Skeletal muscle satellite cell (primary cell): Measurements from ENCODE around the gene CHD6.

ENCODE experiments used
- H3K27me3 ChIP-seq: 2 replicates; pipeline ENCODE4 v1.7.0; 2013; ENCODE audit warnings: low read length; ENCODE audit not compliant: control insufficient read depth, insufficient read depth
- H3K36me3 ChIP-seq: 2 replicates; pipeline ENCODE4 v1.7.0; 2013; ENCODE audit warnings: mild to moderate bottlenecking, control low read depth, low read length; ENCODE audit not compliant: insufficient read depth
- H3K4me1 ChIP-seq: 2 replicates; pipeline ENCODE4 v1.7.0; 2013; ENCODE audit warnings: low read length; ENCODE audit not compliant: control insufficient read depth, insufficient read depth
- H3K4me2 ChIP-seq: 2 replicates; pipeline ENCODE4 v1.7.0; 2013; ENCODE audit warnings: mild to moderate bottlenecking, low read length
- H3K4me3 ChIP-seq: 2 replicates; pipeline ENCODE4 v1.7.0; 2013; ENCODE audit warnings: low read length
- H3K9ac ChIP-seq: 2 replicates; pipeline ENCODE4 v1.7.0; 2013; ENCODE audit warnings: mild to moderate bottlenecking, low read depth, low read length, moderate library complexity
- H3K9me3 ChIP-seq: replicated peaks from 2 replicates; pipeline ENCODE4 v1.7.0; 2013; ENCODE audit warnings: mild to moderate bottlenecking, control low read depth, low read length

CHD6 gene

DNA sequence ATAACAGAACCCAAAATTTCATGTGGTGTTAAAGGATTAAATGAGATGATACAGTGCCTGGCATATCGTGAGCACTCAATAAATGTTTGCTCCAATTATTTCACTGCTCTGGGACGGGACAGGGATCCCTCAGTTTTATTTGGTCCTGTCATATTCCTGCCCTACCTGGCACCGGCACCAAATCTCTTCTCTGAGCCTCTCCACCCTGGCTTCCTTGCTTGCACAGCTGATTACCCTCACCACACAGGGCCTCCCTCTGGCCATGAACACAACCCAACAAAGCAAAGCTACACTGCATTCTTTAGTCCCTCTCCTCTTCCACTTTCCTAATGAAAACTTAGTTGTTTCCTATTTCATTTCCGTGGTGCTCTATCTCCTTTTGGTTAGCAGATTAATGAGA, 16.4 kb downstream of the CHD6 start:
- Histone ChIP-seq H3K4me3 (no peak overlapping the region), H3K27me3 (no peaks in the 10 kb centered on the region), H3K4me2 (no peak overlapping the region), H3K9me3 (peaks cover 14% of the 10 kb centered on the region), H3K36me3 (no peaks in the 10 kb centered on the region), H3K4me1 (no peaks in the 10 kb centered on the region), H3K9ac (no peak overlapping the region)

DNA sequence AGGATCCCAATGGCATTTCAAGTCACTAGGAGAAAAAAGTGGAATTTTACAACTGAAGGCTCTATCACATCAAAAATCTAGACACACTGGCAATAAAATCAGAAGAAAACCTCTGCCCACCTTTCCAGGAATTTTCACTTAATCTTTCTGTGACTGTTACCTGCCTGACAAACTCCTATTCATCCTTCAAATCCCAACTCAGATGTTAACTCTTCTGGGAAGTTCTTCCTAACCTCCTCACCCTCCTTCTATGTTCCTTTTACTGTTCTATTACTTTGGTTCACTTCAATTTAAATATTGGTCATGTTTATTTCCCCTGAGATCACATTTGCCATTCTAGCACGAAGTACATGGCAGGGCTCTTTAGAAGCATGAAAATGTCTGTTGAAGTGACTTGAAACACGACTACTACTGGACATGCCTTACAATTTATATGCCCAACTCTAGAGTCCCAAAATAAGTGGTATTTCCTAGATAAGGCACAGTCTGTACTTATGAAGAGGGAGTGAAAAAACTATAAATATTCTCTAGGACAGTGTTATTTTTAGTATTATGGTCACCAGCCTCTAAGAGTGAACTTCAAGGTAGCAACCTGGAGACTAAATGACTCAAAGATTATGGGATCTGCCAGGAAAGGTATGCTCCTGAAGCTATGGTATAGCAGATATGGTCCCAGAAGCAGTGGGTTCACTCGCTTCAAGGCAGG, 17.1 kb downstream of the CHD6 start:
- H3K27me3 ChIP-seq, result no peaks in the 10 kb centered on the region
- peaks cover 14% of the 10 kb centered on the region for H3K9me3 ChIP-seq

DNA sequence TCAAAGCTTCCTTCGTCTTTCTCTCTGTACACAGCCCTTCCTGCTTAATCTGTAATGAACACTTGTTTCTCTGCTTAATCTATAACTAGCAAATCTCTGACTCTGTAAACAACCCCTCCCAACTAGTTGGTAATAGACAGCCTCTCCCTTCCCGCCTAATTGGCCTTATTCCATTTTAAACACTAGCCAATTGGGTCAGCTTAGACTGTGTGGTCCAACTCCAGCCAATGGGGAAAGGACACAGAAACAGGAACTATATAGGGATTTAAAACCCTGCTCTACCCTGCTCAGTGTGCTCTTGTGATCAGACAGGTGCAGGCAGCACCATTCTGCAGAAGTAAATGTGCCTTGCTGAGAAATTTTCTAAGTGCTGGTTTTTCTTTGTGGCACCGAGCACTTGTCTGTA, 18.5 kb downstream of the CHD6 start:
- Histone ChIP-seq H3K4me2 (no peak overlapping the region), H3K9ac (no peak overlapping the region), H3K27me3 (no peaks in the 10 kb centered on the region), H3K36me3 (no peaks in the 10 kb centered on the region), H3K4me3 (no peak overlapping the region), H3K9me3 (peaks cover 14% of the 10 kb centered on the region), H3K4me1 (no peaks in the 10 kb centered on the region)

More for the DNA sequence above, 17.1 kb downstream of the CHD6 start:
- Histone ChIP-seq H3K9ac (no peak overlapping the region), H3K4me2 (no peak overlapping the region), H3K36me3 (no peaks in the 10 kb centered on the region), H3K4me3 (no peak overlapping the region), H3K4me1 (no peaks in the 10 kb centered on the region)

DNA sequence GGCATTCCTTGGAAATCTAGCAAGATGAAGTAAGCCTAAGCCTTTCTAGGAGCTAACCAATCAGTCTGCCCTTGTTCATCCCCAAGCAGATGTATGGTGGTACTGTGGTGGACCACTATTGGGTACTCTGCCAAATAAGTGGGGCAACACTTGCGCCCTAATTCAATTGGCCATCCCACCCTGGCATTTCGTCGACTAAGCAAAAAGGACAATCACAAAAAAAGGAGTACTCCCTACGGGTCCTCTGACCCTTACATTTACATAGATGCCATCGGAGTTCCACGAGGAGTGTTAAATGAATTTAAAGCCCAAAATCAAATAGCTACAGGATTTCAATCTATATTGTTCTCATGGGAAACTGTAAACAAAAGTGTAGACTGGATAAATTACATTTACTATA, 19.5 kb downstream of the CHD6 start:
- Histone ChIP-seq H3K27me3 (no peaks in the 10 kb centered on the region), H3K9me3 (peaks cover 14% of the 10 kb centered on the region)

DNA sequence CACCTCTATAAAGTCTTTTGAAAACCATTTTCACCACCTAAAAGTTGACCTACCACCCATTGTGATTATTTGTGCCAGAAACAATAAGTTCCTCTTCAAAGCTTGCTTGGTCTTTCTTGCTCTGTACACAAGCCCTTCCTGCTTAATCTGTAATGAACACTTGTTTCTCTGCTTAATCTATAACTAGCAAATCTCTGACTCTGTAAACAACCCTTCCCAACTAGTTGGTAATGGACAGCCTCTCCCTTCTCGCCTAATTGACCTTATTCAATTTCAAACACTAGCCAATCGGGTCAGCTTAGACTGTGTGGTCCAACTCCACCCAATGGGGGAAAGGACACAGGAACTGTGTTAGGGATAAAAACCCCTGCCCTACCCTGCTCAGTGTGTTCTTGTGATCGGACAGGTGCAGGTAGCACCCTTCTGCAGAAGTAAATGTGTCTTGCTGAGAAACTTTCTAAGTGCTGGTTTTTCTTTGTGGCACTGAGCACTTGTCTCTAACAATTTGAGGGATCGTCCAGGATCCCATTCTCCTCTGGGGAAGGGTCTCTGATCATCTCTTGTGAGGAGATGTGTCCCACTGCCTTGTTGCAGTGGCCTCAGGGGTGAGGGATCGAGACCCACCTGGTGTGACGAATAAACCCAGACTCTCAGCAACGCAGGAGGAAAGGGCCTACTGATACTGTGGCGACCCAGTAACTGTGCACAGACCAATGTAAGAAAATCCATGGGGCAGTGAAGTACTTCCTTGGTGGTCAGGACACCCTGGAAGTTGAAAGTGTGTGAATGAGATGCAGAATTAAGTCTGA, 23.5 kb downstream of the CHD6 start:
- H3K4me1 ChIP-seq, result no peaks in the 10 kb centered on the region
- peaks cover 8% of the 10 kb centered on the region for H3K9me3 ChIP-seq
- no peaks in the 10 kb centered on the region for H3K27me3 ChIP-seq
- no peaks in the 10 kb centered on the region for H3K36me3 ChIP-seq
- no peak overlapping the region for H3K4me2 ChIP-seq
- H3K9ac ChIP-seq, result no peak overlapping the region
- H3K4me3 ChIP-seq, result no peak overlapping the region

More for the DNA sequence above, 19.5 kb downstream of the CHD6 start:
- no peak overlapping the region for H3K4me3 ChIP-seq
- H3K4me1 ChIP-seq, result no peaks in the 10 kb centered on the region
- no peaks in the 10 kb centered on the region for H3K36me3 ChIP-seq
- no peak overlapping the region for H3K4me2 ChIP-seq
- no peak overlapping the region for H3K9ac ChIP-seq

DNA sequence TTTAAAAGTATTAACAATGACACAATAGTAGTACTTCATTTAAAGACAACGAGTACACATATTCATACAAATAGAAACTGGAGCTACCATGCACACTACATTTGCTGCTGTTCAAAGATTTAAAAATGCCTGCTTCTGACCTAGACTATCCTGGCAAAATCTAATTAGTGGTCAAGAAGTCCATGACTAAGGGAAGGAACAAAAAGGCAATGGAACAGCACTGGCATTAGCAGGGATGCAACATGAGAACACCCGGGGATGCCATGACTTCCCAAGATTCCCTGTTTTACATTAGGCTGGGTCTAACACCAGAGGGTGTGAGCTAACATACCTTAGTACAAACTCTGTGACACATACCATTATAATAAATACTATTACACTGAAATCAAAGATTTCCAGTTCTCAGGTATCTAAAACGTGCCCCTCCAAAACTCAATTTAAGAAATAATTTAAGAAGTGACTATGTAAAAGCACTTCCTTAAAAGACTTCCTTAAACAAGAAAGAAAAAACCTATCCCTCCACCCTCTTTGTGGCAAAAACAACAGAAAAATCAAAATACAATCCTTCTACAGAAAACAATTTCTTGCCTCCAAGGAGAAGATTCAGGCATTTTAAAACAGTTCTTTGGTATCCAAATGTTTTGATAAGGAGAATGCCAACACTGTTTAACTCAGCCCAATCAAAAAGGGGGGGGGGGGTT, 25.5 kb downstream of the CHD6 start:
- H3K36me3 ChIP-seq, result no peaks in the 10 kb centered on the region

DNA sequence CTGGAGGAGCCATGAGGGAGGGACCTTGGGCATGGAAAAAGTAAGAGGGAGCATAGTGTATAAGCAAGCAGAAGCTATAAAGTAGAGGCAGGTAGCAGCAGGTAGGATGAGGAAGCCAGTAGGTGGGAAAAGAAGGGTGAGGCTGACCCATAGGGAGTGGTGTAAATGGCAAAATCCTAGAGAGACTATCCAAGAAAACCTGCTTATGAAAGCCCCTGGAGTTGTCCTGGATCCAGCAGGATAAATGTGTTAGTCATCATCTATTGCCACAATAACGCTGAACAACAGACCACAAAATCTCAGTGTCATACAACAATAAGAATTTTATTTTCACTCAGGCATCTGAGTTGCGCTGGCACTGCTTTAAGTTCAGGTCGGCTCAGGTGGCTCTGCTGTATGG, 30.2 kb downstream of the CHD6 start:
- no peak overlapping the region for H3K4me3 ChIP-seq

More for the DNA sequence above, 25.5 kb downstream of the CHD6 start:
- H3K4me1 ChIP-seq, result peaks cover 6% of the 10 kb centered on the region
- H3K27me3 ChIP-seq, result no peaks in the 10 kb centered on the region
- H3K9ac ChIP-seq, result no peak overlapping the region
- H3K9me3 ChIP-seq, result no peaks in the 10 kb centered on the region
- H3K4me3 ChIP-seq, result no peak overlapping the region
- H3K4me2 ChIP-seq, result no peak overlapping the region

DNA sequence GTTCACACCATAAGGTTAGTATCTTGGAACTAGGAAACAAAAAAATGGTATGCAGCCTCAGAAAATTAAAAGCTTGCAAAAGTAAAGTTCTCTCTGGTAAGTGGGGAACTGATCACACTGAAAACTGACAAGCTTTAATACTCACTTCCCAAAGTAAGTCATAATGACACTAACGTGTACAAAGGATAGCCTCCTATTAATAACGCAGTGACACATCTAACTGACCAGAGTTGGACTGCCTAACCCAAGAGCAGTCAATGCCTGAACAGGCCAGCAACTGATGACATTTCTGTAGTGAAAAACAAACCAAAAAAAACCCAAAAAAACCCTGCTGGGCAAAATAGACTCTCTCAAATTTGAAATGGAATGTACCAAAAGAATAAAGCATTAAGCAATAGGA, 30.7 kb downstream of the CHD6 start:
- H3K27me3 ChIP-seq, result no peaks in the 10 kb centered on the region
- peaks cover 8% of the 10 kb centered on the region for H3K4me1 ChIP-seq
- H3K9me3 ChIP-seq, result no peaks in the 10 kb centered on the region
- H3K4me3 ChIP-seq, result no peak overlapping the region
- no peak overlapping the region for H3K4me2 ChIP-seq
- no peak overlapping the region for H3K9ac ChIP-seq
- peaks cover 5% of the 10 kb centered on the region for H3K36me3 ChIP-seq

More for the DNA sequence above, 30.2 kb downstream of the CHD6 start:
- Histone ChIP-seq H3K9me3 (no peaks in the 10 kb centered on the region), H3K4me1 (peaks cover 8% of the 10 kb centered on the region), H3K36me3 (peaks cover 5% of the 10 kb centered on the region), H3K4me2 (no peak overlapping the region), H3K9ac (no peak overlapping the region), H3K27me3 (no peaks in the 10 kb centered on the region)

DNA sequence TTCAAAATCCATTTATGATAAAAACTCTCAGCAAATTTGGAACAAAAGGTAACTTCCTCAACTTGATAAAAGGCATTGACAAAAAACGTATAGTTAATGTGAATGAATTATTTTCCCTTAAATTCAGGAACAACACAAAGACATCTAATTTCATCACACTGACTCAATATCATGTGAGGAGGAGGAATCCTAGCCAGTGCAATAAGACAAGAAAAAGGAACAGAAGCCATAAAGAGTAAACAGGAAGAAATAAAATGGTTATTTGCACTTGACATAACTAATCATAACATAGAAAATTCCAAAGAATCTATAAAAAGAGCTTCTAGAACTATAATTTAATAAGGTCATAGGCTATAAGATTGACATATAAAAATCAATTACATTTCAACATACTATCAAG, 31.4 kb downstream of the CHD6 start:
- no peak overlapping the region for H3K4me3 ChIP-seq
- H3K9me3 ChIP-seq, result no peaks in the 10 kb centered on the region
- H3K4me2 ChIP-seq, result no peak overlapping the region
- peaks cover 5% of the 10 kb centered on the region for H3K36me3 ChIP-seq
- no peaks in the 10 kb centered on the region for H3K27me3 ChIP-seq
- H3K4me1 ChIP-seq, result peaks cover 8% of the 10 kb centered on the region
- H3K9ac ChIP-seq, result no peak overlapping the region

DNA sequence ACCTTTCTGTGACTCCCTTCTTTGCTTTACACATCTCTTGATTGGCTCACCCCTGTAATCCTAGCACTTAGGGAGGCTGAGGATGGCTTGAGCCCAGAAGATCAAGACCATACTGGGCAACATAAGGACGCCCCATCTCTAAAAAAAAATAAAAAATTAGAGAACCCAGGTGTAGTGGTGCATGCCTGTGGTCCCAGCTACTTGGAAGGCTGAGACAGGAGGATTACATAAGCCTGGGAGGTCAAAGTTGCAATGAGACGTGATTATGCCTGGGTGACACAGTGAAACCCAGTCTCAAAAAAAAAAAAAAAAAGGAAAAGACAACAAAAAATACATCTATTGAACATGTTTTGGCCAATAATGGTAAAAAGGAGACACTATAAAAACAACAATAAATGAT, 37.8 kb downstream of the CHD6 start:
- Histone ChIP-seq H3K36me3 (no peaks in the 10 kb centered on the region), H3K9ac (no peak overlapping the region), H3K4me2 (no peak overlapping the region), H3K9me3 (no peaks in the 10 kb centered on the region), H3K4me1 (peaks cover 15% of the 10 kb centered on the region), H3K4me3 (no peak overlapping the region), H3K27me3 (no peaks in the 10 kb centered on the region)

DNA sequence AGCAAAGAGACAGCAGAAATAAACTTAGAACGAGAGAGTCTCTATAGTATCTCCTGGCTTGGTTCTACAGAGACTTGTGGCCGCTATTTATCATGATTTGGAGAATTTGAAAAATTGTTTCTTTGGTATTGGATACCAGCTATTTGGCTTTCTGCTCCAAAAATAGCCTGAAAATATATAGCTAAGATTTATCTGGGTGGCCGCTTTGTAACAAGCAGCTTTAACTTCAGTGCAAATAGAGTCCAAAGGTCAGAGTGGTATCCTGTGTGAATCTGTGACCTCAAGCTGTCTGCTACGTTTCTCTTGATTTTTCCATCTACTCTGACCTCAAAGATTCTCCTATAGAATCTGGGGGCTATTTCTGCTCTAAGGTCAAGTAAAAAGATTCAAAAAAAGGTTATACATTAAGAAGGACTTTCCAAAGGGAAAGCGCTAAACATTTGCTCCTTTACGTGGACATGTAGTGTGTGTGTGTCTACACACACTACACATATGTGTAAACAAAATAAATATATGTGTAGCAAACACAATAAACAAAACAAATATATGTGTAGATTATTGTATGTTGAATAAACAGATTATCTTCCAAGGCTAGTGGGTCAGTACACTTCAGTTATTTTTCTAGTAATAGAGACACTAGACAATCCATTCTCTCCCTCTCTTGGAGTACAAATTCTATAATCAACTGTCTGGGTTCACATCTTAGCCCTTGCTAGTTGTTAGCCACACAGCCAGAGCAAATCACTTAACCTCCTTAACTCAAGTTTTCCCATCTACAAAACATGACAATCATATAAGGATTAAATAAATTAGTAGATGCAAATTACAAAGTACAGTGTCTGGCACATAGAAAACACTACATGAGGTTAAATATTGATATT, 40.8 kb downstream of the CHD6 start:
- Histone ChIP-seq H3K4me1 (peaks cover 15% of the 10 kb centered on the region), H3K36me3 (no peaks in the 10 kb centered on the region), H3K27me3 (no peaks in the 10 kb centered on the region), H3K9me3 (no peaks in the 10 kb centered on the region), H3K4me3 (no peak overlapping the region), H3K9ac (no peak overlapping the region), H3K4me2 (no peak overlapping the region)
